Stimulated activated CD4-positive, alpha-beta T cell treated with anti-CD3 and anti-CD28 coated beads, Interleukin-4, amount 100 ng/mL, for 48 hours (primary cell): Measurements from ENCODE around the gene CACTIN.
A peak's percentile ranks its signal among the peaks of the same experiment; 100 is the strongest.
"Not testable (repeated sequence)": the region's sequence is repeated elsewhere in the genome, so short reads cannot be mapped to it uniquely, and the experiment has no call there.

ENCODE experiments used
- DNase-seq, 2 donors: peaks; one replicate each; pipeline ENCODE4 v3.0.0-alpha.2; 2020; ENCODE audit warnings: low read depth in 2 of 2

CACTIN gene

DNA sequence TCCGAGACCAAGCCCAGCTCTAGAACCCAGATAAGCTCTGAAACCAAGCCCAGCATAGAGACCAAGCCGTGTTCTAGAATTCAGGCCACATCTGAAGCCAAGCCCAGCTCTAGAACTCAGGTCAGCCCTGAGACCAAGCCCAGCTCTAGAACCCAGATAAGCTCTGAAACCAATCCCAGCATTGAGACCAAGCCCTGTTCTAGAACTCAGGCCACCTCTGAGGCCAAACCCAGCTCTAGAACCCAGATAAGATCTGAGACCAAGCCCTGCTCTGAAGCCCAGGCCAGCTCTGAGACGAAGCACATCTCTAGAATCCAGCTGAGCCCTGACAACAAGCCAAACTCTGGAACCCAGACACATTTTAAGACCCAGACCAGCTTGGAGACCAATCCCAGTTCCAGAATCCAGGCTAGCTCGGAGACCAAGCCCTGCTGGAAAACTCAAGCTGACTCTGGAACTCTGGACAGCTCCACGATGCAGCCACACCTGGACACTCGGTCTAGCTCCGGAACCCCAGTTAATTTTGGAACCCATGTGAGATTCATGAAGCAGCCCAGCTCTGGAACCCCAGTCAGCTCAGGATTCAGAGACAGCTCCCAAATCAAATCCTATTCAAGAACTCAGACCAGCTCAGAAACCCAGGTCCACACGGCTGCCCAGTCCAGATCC is 35.5 kb downstream of the CACTIN start:
- DNase-seq: no peak

DNA sequence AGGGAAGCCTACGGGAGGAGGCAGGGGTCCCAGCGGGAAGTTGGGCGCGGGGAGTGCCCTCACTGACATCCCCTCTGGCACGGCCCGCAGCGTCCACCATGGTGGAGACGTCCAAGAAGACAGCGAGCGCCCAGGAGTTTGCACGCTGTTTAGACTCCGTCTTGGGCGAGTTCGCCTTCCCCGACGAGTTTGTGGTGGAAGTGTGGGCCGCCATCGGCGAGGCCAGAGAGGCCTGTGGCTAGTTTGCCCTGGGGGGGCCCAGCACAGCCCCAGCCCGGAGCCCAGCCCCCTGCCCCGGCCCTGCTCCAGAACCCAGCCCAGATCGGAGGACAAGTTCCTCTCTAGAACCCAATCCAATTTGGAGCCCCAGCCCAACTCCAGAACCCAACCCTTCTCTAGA is 36.6 kb downstream of the CACTIN start:
- DNase-seq: no peak

DNA sequence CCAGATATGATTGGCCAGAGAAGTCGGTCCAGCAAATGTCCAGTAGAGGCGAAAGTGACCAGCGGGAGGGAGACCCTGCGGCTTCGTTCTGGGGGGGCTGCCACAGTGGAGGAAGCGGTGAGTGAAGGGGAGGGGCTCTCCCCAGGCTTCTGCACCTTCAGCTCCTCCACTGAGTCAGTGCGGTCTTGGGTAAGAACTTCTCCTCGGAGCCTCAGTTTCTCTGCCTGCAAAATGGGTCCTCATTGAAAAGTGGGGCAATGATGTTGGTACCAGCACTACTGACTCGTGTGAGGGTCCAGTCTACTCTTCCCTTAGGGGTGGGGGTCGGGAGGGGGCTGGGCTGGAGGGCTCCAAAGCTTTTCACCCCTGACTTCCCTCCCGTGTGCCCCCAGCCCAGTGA is 37.2 kb downstream of the CACTIN start:
- no peak for DNase-seq

DNA sequence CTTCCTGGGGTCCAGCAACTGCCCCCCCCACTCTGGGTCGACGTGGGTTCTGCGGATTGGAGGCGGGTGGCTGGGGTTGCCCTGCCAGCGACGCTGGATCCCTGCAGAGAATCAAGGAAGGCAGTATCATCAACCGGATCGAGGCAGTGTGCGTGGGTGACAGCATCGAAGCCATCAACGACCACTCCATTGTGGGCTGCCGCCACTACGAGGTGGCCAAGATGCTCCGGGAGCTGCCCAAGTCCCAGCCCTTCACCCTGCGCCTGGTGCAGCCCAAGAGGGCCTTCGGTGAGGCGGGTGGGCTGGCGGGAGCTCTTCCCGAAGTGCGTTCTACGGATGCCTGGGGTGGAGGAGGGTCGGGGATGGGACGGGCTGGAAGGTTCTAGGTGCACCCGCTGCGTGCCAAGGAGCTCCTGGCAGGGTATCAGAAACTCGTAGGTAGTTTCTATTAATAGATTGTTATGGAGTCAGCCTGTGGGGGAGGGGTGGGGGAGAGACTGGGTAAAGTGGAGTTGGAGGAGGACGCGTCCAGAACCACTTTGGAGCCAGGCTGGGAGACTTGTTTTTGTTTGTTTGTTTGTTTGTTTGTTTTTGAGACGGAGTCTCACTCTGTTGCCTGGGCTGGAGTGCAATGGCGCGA is 39.8 kb downstream of the CACTIN start:
- no peak for DNase-seq

DNA sequence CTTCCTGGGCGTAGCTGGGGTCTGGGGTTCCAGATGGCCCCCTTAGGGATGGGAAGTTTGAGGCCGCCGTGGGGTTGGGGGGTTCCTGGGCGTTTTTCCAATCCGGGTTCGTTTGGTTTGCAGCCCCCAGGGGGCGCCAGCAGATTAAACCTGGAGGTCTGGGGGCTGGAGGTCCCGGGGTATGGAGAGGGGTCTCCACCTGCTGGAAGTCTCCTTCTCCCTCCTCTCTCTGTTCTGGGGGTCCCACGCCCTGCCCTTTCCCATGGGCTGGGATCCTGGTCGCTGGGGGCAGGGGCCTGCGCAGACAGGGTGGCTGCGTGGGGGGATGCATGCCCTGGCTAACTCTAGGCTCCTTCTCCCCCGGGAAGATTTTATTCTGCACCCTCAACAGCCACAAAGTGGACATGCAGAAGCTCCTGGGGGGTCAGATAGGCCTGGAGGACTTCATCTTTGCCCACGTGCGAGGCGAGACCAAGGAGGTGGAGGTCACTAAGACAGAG is 40.4 kb downstream of the CACTIN start:
- DNase-seq: peak in 1 of 2 donors; percentile 16

DNA sequence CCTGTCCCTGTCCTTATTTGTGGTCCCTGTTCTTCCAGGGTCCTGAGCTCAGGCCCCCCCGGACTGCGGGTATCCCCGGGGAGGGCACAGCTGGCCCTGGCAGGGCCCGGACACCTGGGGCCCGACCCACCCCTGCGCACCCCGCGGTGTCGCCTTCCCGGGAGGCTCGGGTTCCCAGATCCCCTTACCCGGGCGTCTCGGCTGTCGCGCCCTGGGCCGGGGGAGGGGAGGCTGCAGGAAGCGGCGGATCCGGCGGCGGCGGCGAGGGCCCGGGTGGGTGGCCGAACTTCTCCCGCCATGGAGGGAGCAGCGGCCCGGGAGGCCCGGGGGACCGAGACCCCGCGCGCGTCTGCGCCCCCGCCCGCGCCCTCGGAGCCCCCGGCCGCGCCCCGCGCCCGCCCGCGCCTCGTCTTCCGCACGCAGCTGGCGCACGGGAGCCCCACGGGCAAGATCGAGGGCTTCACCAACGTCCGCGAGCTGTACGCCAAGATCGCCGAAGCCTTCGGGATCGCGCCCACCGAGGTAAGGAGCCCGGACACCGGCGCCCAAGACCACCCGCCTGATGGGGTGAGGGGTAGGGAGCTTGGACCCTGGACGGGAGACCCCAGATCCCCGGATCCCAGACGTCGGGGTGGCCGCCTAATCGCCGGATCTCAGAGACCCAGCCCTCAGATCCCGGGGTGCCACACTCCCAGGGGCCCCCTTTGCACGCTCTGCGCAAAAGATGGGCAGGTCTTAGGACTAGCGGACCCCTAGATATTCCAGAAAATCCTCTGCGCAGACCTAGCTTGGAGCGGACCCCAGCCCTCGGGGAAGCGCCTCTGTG is 41.1 kb downstream of the CACTIN start, which contains the start of gene GIPC3:
Gene GIPC3 (plus strand): TSS at position 178 of the 826 bp plus-strand sequence. CDS start 120 bp downstream, at position 298.
- no peak for DNase-seq

DNA sequence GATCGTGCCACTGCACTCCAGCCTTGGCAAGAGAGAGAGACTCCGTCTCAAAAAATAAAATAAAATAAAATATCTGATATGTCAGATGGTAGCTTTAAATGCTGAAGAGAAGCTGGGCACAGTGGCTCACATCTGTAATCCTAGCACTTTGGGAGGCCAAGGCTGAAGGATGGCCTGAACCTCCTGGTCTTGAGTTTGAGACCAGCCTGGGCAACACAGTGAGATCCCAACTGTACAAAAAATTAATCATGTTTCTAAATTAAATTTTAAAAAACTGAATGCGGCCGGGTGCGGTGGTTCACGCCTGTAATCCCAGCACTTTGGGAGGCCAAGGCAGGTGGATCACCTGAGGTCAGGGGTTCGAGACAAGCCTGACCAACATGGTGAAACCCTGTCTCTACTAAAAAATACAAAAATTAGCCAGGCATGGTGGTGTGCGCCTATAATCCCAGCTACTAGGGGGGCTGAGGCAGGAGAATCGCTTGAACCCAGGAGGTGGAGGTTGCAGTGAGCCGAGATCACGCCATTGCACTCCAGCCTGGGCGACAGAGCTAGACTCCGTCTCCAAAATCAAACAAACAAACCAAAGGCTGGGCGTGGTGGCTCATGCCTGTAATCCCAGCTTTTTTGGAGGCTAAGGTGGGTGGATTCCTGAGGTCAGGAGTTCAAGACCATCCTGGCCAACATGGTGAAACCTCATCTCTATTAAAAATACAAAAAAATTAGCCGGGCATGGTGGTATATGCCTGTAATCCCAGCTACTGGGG is 42.4 kb downstream of the CACTIN start:
- DNase-seq: not testable (repeated sequence)

DNA sequence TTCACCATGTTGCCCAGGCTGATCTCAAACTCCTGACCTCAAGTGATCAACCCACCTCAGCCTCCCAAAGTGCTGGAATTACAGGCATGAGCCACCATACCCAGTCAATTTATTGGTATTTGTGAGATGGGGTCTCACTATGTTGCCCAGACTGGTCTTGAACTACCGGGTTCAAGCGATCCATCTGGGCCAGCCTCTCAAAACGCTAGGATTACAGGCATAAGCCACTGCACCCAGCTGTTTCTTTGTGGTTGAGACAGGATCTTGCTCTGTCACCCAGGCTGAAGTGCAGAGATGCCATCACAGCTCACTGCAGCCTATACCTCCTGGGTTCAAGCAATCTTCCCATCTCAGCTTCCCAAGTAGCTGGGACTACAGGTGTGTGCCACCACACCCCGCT is 44.8 kb downstream of the CACTIN start:
- DNase-seq: not testable (repeated sequence)

DNA sequence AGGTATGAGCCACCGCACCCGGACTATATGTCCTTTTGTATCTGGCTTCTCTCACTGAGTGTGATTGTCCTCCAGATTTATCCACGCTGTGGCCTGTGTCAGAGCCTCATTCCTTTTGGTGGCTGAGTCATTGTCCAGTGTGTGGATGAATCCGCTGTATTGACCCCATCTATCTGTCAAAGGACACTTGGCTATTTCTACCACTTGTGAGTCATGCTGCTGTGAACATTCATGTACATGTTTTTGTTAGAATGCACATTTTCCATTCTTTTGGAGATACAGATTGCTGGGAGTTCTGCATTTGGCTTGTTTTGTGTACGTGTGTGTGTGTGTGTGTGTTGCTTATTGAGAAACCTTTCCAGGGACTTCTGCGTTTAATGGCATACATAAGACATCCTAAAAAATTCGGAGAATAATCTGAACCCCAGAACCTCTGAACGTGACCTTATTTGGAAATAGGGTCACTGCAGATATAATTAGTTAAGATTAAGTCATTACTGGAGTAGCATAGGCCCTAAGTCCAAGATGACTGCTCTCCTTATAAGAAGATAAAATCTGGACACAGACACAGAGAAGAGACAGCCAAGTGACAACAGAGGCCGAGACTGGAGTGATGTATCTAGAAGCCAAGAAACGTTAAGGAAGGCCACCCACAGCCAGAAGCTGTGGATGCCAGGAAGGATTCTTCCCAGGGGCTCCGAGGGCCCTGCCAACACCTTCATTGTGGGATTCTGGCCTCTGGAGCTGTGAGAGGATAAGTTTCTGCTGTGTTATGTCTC is 46.2 kb downstream of the CACTIN start:
- no peak for DNase-seq

DNA sequence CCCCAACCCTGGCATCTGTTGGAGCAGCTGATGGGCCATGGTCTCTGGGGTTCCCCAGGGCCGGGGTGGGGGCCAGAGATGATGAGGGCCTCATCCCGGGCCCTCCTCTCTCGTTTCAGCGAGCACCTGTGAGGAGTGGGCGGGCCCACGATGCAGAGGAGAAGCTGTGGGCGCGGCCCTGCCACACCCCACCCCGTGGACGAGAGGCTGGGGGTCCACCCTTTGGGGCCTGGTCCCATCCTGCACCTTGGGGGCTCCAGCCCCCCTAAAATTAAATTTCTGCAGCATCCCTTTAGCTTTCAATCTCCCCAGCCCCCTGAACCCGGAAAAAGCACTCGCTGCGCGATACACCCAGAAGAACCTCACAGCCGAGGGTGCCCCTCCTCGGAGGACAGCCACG is 48.2 kb downstream of the CACTIN start:
- no peak for DNase-seq

DNA sequence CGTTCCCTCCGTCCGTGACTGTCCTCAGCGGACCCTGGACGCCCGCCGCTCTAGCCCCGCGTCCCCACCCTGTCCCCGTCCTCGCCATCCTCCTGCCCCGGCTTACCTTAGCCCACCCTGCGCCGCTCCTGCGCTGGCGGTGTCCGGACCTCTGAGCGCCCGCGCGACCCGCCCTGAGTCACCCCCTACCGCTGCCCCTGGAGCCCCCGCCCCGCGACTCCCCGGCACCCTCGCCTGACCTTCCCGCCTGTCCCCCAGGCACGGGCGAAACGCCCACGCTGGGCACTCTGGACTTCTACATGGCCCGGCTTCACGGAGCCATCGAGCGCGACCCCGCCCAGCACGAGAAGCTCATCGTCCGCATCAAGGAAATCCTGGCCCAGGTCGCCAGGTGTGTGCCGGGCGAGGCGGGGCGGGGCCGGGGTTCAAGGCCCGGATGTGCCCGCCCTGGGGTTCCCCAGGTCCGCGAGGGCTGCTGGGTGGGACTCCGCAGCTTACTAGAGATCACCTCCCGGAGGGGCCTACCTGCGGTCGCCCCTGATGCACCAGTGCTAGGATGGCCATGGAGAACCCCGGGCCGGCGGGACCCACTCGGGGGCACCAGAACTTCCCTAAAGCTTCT is 48.8 kb downstream of the CACTIN start:
- DNase-seq: no peak

DNA sequence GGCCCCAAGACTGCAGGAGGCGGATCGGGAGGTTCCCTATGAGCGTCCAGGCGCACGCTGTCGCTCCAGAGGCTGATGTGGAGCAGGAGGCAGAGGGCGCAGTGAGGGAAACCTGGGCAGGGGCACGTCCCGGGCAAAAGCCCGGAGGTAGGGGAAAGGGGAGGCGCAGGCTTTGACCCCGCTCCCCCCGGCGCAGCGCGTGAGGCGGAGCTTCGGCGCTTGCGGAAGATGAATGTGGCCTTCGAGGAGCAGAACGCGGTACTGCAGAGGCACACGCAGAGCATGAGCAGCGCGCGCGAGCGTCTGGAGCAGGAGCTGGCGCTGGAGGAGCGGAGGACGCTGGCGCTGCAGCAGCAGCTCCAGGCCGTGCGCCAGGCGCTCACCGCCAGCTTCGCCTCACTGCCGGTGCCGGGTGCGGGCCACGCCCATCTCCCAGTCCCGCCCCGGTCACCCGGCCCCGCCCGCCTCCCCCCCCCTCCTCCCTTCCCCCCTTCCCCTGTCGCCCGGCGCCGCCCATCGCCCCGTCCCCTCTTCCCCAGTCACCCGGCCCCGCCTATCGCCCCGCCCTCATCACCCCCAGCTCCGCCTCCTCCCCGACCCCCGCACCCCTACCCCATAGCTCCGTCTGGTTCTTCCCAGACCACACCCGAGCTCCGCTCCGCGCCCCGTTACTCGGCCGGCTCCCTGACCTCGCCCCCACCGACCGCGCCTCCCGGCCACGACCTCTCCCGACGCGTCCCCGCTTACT is 49.7 kb downstream of the CACTIN start:
- no peak for DNase-seq

DNA sequence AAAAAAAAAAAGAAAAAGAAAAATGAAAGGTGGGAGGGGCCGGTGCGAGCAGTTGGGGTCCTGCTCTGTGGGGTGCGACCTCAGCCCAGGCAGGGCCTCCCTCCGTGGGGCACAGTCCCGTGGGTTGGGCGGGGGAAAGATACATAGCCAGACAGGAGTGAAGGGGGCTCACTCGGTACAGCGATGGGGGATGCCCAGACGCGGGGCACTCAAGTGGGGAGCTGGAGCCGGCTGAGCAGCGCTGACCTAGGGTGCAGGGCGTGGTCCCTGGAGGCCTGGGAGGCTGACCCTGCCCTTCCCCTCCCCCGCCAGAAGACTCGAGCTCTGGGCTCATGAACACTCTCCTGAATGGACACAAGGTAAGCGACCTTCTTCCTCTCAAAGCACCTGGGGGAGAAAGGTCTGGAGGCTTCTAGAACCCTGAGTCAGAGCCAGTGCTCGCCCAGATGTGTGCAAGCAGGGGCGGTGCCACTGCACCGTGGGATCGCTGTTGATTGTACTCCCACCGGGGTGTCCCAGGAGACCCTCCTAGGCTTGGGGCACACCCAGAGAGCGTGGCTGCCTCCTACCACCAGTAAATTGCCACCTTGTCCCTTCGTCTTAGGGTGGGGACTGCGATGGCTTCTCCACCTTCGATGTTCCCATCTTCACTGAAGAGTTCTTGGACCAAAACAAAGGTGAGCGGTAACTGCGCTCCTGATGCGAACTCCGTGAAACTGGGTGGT is 50.5 kb downstream of the CACTIN start:
- DNase-seq: no peak

DNA sequence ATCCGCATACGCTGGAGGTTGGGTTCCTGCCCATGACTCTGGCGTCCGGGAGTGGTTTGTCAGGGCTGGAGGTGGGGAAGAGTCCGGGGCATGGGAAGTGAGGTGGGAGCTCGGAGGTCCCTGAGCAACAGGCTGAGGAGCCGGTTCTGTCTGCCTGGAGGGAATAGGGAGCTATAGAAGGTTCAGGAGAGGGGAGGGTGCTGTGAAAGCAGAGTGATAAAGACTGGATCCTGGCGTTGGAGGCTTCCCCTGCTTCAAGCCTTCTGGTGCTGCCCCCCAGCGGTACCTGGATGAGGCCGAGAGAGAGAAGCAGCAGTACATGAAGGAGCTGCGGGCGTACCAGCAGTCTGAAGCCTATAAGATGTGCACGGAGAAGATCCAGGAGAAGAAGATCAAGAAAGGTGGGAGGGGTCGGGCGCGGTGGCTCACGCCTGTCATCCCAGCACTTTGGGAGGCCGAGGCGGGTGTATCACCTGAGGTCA is 51.3 kb downstream of the CACTIN start:
- no peak for DNase-seq

DNA sequence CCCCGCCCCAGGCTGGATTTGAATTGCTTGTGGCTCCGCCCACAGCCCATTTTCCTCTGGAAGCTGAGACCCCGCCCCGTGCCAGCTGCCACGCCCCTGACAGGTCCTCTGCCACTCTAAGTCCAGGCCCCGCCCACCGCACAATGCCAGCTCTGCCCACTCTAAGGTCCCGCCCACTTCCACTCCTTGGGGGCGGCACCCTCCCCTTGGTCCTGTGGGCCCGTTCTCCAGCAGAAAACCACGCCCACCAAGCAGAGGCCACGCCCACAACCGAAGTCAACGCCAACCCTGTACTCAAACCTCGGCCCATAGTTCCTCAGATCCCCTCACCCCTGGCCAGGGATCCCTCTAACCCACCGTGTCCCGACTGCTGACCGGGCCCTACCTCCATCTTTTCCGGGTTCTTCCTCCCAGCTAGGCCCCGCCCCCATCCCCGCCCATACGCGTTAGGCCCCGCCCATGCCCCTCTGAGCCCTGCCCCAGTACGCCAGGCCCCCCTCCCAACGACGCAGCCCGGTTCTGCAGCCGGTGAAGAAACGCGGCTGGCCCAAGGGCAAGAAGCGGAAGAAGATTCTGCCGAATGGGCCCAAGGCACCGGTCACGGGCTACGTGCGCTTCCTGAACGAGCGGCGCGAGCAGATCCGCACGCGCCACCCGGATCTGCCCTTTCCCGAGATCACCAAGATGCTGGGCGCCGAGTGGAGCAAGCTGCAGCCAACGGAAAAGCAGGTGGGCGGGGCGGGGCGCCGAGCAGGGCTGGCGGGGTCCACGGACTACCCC is 52.5 kb downstream of the CACTIN start:
- DNase-seq: peak; percentile 88 to 99

DNA sequence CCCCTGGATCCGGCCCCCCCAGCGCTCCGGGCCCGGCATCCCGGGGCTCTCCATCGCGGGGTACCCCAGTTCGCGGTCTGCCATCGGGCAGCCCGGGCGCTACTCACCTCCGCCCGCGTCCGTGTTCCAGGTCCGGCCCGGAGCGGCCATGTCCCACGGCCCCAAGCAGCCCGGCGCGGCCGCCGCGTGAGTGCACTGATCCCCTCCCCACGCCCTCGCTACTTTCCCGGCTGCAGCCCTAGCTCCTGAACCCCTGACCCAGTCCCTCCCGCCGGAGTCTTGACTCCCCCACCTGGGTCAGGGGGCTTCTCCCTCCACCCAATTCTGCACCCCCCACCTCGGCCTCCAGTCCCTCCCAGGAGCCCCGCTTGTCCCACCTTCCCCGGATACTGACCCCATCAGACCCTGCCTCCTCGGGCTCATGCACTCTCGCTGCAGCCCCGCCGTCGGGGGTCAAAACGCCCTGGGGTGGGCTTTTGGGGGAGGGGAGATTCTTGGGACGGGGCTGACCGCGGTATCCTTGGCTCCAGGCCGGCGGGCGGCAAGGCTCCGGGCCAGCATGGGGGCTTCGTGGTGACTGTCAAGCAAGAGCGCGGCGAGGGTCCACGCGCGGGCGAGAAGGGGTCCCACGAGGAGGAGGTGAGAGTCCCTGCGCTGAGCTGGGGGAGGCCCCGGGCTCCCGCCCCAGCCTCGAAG is 53.3 kb downstream of the CACTIN start:
- no peak for DNase-seq

DNA sequence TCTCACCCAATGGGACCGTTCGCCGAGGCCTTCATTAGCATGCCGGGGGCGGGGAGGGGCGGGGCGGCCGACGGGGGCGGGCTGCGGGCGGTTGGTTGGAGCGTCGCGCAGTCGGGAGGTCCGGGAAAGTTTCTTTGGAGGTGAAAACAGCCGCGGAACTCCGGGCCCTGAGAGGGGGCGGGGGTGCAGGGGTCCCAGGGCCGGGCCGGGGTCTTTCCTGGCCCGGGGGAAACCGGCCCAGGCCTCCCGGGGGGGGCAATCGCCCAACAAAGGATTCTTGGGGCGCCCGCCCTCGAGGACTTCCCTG is 53.8 kb downstream of the CACTIN start, which contains the start of gene HMG20B:
Gene HMG20B (plus strand): TSS at position 90 of the 307 bp plus-strand sequence. CDS start 366 bp downstream, outside the sequence.
- no peak for DNase-seq
